Smooth muscle cell (in vitro differentiated cells): ENCODE results near the gene LMO3. TPM values are rescaled to one million over a fixed set of nuclear protein-coding genes. Genes with fewer than 3 reads are reported as not detected.
A peak's percentile ranks its signal among the peaks of the same experiment; 100 is the strongest.

ENCODE experiments used
- DNase-seq: peaks from one replicate; lab custom pipeline; 2025; ENCODE audit not compliant: unreplicated experiment; lab: John Stamatoyannopoulos, UW
- H2AFZ ChIP-seq: fragments of 200-600 bp; sonication (generic); 2 replicates; pipeline ENCODE4 v1.6.0; 2016; ENCODE audit warnings: antibody characterized with exemption, low read depth, mild to moderate bottlenecking
- H3F3A ChIP-seq: fragments of 200-600 bp; sonication (generic); 2 replicates; pipeline ENCODE4 v1.6.0; 2017; ENCODE audit warnings: antibody characterized with exemption, low read depth
- H3K27ac ChIP-seq: fragments of 200-600 bp; sonication (generic); 2 replicates; pipeline ENCODE4 v1.5.1; 2016; ENCODE audit warnings: low read depth, mild to moderate bottlenecking
- H3K27me3 ChIP-seq: fragments of 200-600 bp; sonication (generic); 2 replicates; pipeline ENCODE4 v1.6.1; 2016; ENCODE audit warnings: low read depth, mild to moderate bottlenecking
- H3K36me3 ChIP-seq: fragments of 200-600 bp; sonication (generic); 2 replicates; pipeline ENCODE4 v1.5.1; 2016; ENCODE audit warnings: low read depth
- H3K4me1 ChIP-seq: fragments of 200-600 bp; sonication (generic); 2 replicates; pipeline ENCODE4 v1.5.1; 2016; ENCODE audit warnings: low read depth
- H3K4me2 ChIP-seq: fragments of 200-600 bp; sonication (generic); 2 replicates; pipeline ENCODE4 v1.6.0; 2016; ENCODE audit warnings: mild to moderate bottlenecking
- H3K4me3 ChIP-seq: fragments of 200-600 bp; sonication (generic); 2 replicates; pipeline ENCODE4 v1.5.1; 2016; ENCODE audit warnings: mild to moderate bottlenecking
- H3K79me2 ChIP-seq: fragments of 200-600 bp; sonication (generic); 2 replicates; pipeline ENCODE4 v1.6.0; 2016; ENCODE audit warnings: low read depth, mild to moderate bottlenecking
- H3K9ac ChIP-seq: fragments of 200-600 bp; sonication (generic); 2 replicates; pipeline ENCODE4 v1.6.0; 2016; ENCODE audit warnings: low read depth
- H3K9me3 ChIP-seq: fragments of 200-600 bp; sonication (generic); replicated peaks from 2 replicates; pipeline ENCODE4 v1.5.1; 2016; ENCODE audit warnings: low read depth
- H4K20me1 ChIP-seq: fragments of 200-600 bp; sonication (generic); 2 replicates; pipeline ENCODE4 v1.6.0; 2016; ENCODE audit warnings: low read depth
- CTCF ChIP-seq: fragments of 200-600 bp; sonication (generic); IDR thresholded peaks from 2 replicates; pipeline ENCODE4 v1.5.1; 2017; ENCODE audit warnings: borderline replicate concordance, mild to moderate bottlenecking, antibody characterized with exemption; ENCODE audit not compliant: insufficient read depth, poor library complexity, severe bottlenecking
- WGBS: methylation state at CpG from one replicate; pipeline ENCODE4 v1.1.7; 2016; ENCODE audit warnings: low lambda C conversion rate; 5-methylcytosine and 5-hydroxymethylcytosine counted together
- polyA plus RNA-seq: library from polyadenylated mRNA; unstranded; fragments of >200 nt; fragmentation: Nextera tagmentation; extraction: Ambion mirVana; gene quantifications from 2 replicates; pipeline ENCODE4 v1.2.1, GENCODE V29; 2016
- total RNA-seq: library from RNA; depleted of rRNA; stranded (reverse); fragments of >200 nt; gene quantifications from 2 replicates; pipeline ENCODE4 v1.2.3, GENCODE V29; 2014

Gene LMO3
- total and polyA plus RNA-seq, 2 experiments from 2014 or later = 0.22 to 1.3 TPM

GRCh38 chr12:16606201-16606849, 363 bp upstream of the LMO3 start:
- under 1% methylated on average over 25 of the region's 26 CpGs for WGBS
- Histone ChIP-seq H4K20me1 (no peaks in the 10 kb centered on the region), H3F3A (no peaks in the 10 kb centered on the region), H3K4me1 (peaks cover 26% of the 10 kb centered on the region), H3K9ac (no peak overlapping the region), H3K27me3 (peaks cover 88% of the 10 kb centered on the region), H3K27ac (no peak overlapping the region), H3K79me2 (no peaks in the 10 kb centered on the region), H3K36me3 (no peaks in the 10 kb centered on the region), H2AFZ (peak overlapping the region; percentile 83), H3K4me2 (peak overlapping the region; percentile 99), H3K9me3 (no peaks in the 10 kb centered on the region), H3K4me3 (peak overlapping the region; percentile 62)
- DNase-seq = no peak
- no peak for TF ChIP-seq CTCF

GRCh38 chr12:16605642-16606116, 283 bp downstream of the LMO3 start:
- peaks cover 83% of the 10 kb centered on the region for H3K27me3 ChIP-seq
- no peak overlapping the region for H3K27ac ChIP-seq
- 3% methylated on average over 23 of the region's 23 CpGs for WGBS
- H3F3A ChIP-seq = no peaks in the 10 kb centered on the region
- peak overlapping the region; percentile 99 for H3K4me2 ChIP-seq
- no peak for DNase-seq
- H3K9me3 ChIP-seq = no peaks in the 10 kb centered on the region
- peaks cover 26% of the 10 kb centered on the region for H3K4me1 ChIP-seq
- H4K20me1 ChIP-seq = no peaks in the 10 kb centered on the region
- no peak overlapping the region for H3K9ac ChIP-seq
- no peaks in the 10 kb centered on the region for H3K79me2 ChIP-seq
- H3K36me3 ChIP-seq = no peaks in the 10 kb centered on the region
- H3K4me3 ChIP-seq = peak overlapping the region; percentile 62
- H2AFZ ChIP-seq = peak overlapping the region; percentile 83
- no peak for TF ChIP-seq CTCF

- no peaks in the 10 kb centered on the region for H3F3A ChIP-seq
- no peak for TF ChIP-seq CTCF
Measured at GRCh38 chr12:16604596-16605252, 1.2 kb downstream of the LMO3 start.

More at GRCh38 chr12:16604596-16605252, 1.2 kb downstream of the LMO3 start:
- Histone ChIP-seq H3K4me2 (peak overlapping the region; percentile 99), H3K79me2 (no peaks in the 10 kb centered on the region), H3K4me3 (peak overlapping the region; percentile 62), H3K9ac (no peak overlapping the region), H3K36me3 (no peaks in the 10 kb centered on the region), H4K20me1 (no peaks in the 10 kb centered on the region), H3K27me3 (peaks cover 80% of the 10 kb centered on the region), H3K4me1 (peaks cover 22% of the 10 kb centered on the region), H3K9me3 (no peaks in the 10 kb centered on the region), H2AFZ (no peak overlapping the region), H3K27ac (no peak overlapping the region)
- DNase-seq = no peak
- 9% methylated on average over 22 of the region's 22 CpGs for WGBS
